ACHN (cell line): Measurements from ENCODE around the gene PCGF3.
"Not testable (repeated sequence)": the region's sequence is repeated elsewhere in the genome, so short reads cannot be mapped to it uniquely, and the experiment has no call there.

Source experiments
- DNase-seq: peaks from one replicate; pipeline ENCODE4 v3.0.0-alpha.2; 2015
- in situ Hi-C: cut with HindIII; loops from 2 replicates; pipeline ENCODE4 v1.10.0; 2017; ENCODE audit warnings: low sequenced_read_pairs, low pct_ligation_motif_present, low pct_unique_long_range_greater_than_20kb

The PCGF3 gene

GRCh38 chr4:732486-732885, 26.9 kb downstream of the PCGF3 start:
- in situ Hi-C loops, result no loop called here
- no peak for DNase-seq

DNA sequence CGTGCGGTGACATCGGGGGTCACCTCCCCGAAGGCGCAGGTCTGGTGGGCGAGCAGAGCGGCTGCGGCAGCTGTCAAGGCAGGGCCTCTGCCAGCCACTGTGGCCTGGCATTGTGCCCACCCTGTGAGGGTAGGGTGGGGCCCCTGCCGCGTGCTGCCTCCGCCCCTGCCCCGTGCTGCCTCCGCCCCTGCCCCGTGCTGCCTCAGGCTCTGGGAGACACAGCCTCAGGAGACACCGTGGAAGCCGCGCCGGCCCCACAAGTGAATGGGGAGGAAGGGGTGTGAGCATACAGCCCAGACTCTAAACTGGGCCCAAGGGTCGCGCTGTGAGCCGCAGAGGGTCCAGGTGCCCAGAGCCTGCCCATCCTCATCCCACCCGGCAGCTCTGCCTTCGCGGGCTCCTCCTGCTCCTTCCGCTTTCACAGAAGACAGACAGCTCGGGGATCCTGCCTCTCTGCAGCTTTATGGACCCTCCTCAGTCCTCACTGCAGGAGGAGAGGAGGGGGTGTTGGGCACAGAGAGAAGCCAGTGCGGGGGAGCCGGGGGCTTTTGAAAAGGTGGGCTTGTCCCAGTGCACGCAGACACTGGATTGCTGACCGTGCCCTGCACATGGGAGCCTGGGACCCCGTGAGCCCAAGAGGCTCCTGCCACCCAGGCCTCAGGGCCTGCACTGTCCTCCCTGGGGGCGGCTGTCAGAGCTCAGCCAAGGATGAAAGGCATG, 27.4 kb downstream of the PCGF3 start:
- no peak for DNase-seq
- in situ Hi-C loops, result no loop called here

GRCh38 chr4:733631-733980, 28.0 kb downstream of the PCGF3 start:
- in situ Hi-C loops, result no loop called here
- DNase-seq, result no peak

DNA sequence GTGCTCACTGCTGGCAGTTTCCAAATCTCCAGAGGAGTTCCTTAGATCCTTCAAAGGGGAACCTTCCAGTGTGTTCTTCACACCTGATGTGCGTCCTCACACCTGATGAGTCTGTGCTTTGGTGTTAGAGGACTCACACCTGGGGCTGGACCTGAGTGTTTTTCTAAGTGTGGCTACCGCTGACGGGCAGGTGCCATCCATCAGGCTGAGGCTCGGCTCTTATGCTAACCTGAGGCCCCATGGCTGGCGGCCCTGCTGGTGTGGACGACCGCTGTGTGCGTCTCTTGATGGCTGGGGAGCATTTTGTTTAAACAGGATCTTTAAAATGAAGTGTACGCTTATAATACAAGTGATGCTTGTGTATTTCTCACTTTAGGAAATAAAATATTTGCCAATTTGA, 28.4 kb downstream of the PCGF3 start:
- no peak for DNase-seq
- in situ Hi-C loops, result no loop called here

DNA sequence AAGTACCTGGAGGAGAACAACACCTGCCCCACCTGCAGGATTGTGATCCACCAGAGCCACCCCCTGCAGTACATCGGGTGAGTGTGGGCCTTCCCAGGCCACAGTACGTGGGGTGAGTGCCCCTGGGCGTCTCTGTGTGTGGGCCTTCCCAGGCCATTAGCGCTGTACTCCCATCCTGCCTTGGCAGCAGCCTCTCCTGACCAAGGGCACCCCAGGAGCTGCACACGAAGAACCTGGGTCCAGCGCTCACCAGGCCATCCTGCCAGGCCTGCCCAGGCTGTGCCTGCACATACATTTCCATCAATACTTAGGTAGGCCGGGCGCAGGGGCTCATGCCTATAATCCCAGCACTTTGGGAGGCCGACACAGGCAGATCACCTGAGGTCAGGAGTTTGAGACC, 29.3 kb downstream of the PCGF3 start:
- in situ Hi-C loops, result no loop called here
- no peak for DNase-seq

GRCh38 chr4:735583-735982, 30.0 kb downstream of the PCGF3 start:
- DNase-seq, result no peak
- in situ Hi-C loops, result no loop called here

DNA sequence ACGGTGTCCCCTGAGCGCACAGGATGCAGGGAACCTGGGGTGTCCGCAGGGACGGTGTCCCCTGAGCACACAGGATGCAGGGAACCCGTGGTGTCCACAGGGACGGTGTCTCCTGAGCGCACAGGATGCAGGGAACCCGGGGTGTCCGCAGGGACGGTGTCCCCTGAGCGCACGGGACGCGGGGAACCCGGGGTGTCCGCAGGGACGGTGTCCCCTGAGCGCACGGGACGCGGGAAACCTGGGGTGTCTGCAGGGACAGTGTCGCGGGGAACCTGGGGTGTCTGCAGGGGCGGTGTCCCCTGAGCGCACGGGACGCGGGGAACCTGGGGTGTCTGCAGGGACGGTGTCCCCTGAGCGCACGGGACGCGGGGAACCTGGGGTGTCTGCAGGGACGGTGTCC, 30.9 kb downstream of the PCGF3 start:
- in situ Hi-C loops, result not testable (repeated sequence)

GRCh38 chr4:738781-739280, 33.2 kb downstream of the PCGF3 start:
- DNase-seq, result no peak
- in situ Hi-C loops, result no loop called here

More for the DNA sequence above, 30.9 kb downstream of the PCGF3 start:
- not testable (repeated sequence) for DNase-seq

GRCh38 chr4:739569-739968, 33.9 kb downstream of the PCGF3 start:
- DNase-seq, result no peak
- in situ Hi-C loops, result no loop called here

GRCh38 chr4:740011-740410, 34.4 kb downstream of the PCGF3 start:
- DNase-seq, result no peak
- in situ Hi-C loops, result no loop called here

GRCh38 chr4:740656-741282, 35.1 kb downstream of the PCGF3 start:
- DNase-seq, result no peak
- in situ Hi-C loops, result no loop called here

DNA sequence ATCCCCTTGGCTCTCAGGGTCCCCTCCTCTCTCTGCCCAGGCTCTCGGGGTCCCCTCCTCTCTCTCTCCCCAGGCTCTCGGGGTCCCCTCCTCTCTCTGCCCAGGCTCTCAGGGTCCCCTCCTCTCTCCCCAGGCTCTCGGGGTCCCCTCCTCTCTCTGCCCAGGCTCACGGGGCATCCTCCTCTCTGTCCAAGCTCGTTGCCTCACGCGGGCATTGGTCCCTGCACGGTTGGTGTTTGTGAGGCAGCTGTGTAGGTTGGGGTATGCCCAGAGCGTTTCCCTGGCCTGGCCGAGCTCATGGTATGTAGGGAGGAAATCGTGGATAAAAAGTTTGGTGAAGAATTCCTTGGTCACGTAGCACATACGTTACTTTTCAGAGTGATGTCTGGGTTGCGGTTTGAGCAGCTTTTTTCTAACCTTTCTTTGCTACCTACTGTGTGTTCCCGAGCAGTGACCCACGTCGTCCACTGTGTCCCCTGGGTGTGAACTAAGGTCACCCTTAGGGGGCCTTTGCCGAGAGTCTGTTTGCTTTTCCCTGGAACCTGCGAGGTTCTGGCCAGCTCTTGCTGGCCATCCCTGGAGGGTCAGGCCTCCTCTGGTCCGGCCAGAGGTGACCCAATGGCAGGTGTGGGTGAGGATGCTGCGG, 36.6 kb downstream of the PCGF3 start:
- in situ Hi-C loops, result no loop called here
- no peak for DNase-seq

DNA sequence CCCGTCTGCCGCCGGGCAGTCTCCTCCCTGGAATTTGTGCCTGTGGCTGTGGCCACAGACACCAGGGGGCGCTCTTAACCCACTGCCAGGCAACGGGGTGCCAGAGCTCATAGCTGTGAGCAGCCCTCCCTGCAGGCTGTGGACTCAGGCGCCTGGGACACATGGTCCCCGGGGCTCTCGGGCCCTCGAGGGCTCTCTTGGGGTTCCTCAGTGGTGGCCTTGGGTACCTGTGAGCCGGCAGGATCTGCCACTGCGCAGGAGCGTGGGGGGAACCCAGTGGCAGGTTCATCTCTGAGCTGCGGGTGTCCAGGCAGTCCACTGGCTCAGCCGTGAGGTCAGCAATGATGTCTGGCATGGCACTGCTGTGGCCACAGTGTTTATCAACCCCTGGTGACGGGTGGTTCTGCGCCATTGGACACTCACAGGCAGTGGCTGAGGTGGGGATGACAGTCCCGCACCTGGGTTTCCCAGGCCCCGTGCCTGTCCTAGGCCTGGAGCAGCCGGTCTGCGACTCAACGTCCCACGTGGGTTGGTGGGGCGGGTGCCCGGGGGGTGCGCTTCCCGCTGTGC, 37.2 kb downstream of the PCGF3 start:
- DNase-seq, result peak; percentile 54
- in situ Hi-C loops, result no loop called here

- in situ Hi-C loops, result no loop called here
- DNase-seq, result no peak
These were observed 38.0 kb downstream of the PCGF3 start for GRCh38 chr4:743463-744211.

DNA sequence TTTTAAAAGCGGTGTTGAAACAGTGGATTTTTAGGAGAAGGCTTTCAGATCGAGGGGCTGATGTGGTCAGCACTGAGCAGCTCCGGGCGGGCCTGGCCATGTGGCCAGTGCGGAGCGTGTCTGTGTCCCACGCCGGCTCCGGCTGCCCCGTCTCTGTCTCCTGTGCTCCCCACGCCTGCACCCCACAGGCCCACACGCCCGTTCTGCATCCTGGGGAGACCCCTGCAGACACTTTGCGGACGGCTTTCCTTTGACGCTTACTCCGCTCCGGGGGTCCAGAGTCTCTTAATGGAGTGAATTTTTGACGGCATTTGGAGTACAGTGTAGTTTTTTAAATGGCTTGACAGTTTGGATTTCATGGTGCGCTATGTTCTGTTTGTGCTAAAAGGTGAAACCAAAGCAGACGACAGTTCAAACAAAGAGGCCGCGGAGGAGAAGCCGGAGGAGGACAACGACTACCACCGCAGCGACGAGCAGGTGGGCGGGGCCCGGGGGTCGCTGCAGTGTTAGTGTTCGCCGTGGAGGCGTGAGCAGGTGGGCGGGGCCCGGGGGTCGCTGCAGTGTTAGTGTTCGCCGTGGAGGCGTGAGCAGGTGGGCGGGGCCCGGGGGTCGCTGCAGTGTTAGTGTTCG, 38.7 kb downstream of the PCGF3 start:
- in situ Hi-C loops, result no loop called here
- DNase-seq, result no peak

DNA sequence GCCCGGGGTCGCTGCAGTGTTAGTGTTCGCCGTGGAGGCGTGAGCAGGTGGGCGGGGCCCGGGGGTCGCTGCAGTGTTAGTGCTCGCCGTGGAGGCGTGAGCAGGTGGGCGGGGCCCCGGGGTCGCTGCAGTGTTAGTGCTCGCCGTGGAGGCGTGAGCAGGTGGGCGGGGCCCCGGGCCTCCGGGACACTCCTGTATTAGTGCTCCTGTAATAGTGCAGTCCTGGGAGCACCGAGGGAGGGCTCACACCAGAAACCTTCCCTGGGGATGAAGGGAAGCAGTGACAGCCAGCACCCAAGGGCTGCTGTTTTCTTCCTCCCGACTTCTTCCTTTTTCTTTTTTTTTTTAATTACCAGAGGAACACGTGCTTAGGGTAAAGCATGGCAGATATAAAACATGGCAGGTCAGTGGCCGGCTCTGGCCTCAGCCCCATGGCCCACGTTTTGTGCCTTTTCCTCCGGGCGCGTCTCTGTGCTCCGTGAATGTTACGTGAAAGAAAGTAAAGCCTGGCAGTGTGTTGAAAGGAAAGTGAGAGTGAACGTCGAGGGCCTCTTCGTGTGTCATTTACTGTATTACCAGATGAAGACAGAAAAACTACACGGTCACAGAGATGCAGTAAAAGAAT, 42.0 kb downstream of the PCGF3 start:
- in situ Hi-C loops, result no loop called here
- no peak for DNase-seq

- DNase-seq, result no peak
- in situ Hi-C loops, result no loop called here
These were observed 42.8 kb downstream of the PCGF3 start for GRCh38 chr4:748461-748860.
